Measurements from ENCODE around the gene TMED10. TPM values are rescaled to one million over a fixed set of nuclear protein-coding genes. Genes with fewer than 3 reads are reported as not detected.

Gene TMED10
- polyA plus RNA-seq, 1 of the 3 experiments (the other 2 are of a cell fraction), result 168 TPM

DNA sequence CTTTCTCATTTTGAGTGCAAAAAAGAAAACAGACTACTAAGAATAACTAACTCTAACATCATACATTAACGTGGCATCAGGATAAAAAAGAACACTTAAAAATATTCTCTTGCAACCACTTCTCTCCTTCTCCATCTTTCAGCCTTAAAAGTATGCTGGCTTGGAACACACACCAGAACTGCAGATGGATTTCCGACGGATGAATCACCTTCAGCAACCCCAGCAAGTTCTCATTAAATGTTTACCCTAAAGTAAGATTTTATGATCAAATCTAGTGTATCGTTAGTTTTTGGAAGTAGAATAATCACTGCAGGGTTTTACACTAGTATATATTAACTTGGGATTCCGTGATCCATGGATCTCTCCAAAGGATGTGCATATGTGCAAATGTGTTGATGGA is 50.8 kb downstream of the TMED10 start:
- WGBS (ENCODE audit: low lambda C conversion rate), result 33% methylated on average over 5 of the region's 5 CpGs
- Histone ChIP-seq H4K20me1 (ENCODE audit: insufficient read depth) (no peaks in the 10 kb centered on the region), H3K4me3 (ENCODE audit: low read depth in 2 of 2, low read length in 1 of 2) (peak overlapping the region; percentile 70 to 85), H3K4me2 (peak overlapping the region; percentile 75), H3K27ac (ENCODE audit: low read depth in 2 of 2, low read length in 1 of 2) (peak overlapping the region; percentile 34 to 77; a peak in 3 of 4 replicates), H3K4me1 (ENCODE audit: control insufficient read depth in 1 of 2, insufficient read depth in 2 of 2, low read depth in 1 of 2, low read length in 1 of 2) (peaks cover 3 to 17% of the 10 kb centered on the region in 2 experiments; a peak in 3 of 4 replicates), H3F3A (replicated peaks; ENCODE audit: insufficient read depth) (peaks cover 37% of the 10 kb centered on the region), H3K9me2 (no peaks in the 10 kb centered on the region), H3K27me3 (ENCODE audit: insufficient read depth) (no peaks in the 10 kb centered on the region), H3K36me3 (replicated peaks in 1 of 2; ENCODE audit: control insufficient read depth in 1 of 2, insufficient read depth in 2 of 2, low read length in 1 of 2) (peaks cover 8 to 11% of the 10 kb centered on the region in 2 experiments), H3K9ac (peak overlapping the region; percentile 93; the same call in 1 of the 2 replicates), H2AFZ (ENCODE audit: low read depth) (no peak overlapping the region), H3K9me3 (no peaks in the 10 kb centered on the region), H3K79me2 (ENCODE audit: insufficient read depth) (peaks cover 50% of the 10 kb centered on the region)
- CTCF ChIA-PET, result interaction anchor here (0.9 to 11.6 kb wide), 9 partner anchors 120 to 363 kb away, joined by 3 to 237 read pairs (median 4); no protein-coding TSS in a partner anchor
- peak; percentile 12 for DNase-seq
- TF ChIP-seq RXRA (IDR thresholded peaks at IDR 0.05; ENCODE audit: borderline replicate concordance, low read depth), result no peak
- no peak for TF ChIP-seq ZBTB33 (IDR thresholded peaks at IDR 0.05; ENCODE audit: borderline replicate concordance, low read depth)
- TF ChIP-seq FOSL2 (IDR thresholded peaks at IDR 0.05; ENCODE audit: borderline replicate concordance, low read depth), result peak; percentile 73; the same call in 1 of the 2 replicates
- peak; percentile 38; the same call in 1 of the 2 replicates for TF ChIP-seq JUND (IDR thresholded peaks at IDR 0.05)
- TF ChIP-seq POLR2AphosphoS5 (IDR thresholded peaks at IDR 0.05; ENCODE audit: low read depth, low read length), result 0 out of 2 replicates have a peak, but pooled peaks have one; percentile 19
- no peak for TF ChIP-seq USF1 (IDR thresholded peaks at IDR 0.05; ENCODE audit: borderline replicate concordance, low read depth)
- TF ChIP-seq EZH2phosphoT487 (IDR thresholded peaks at IDR 0.05; ENCODE audit: borderline replicate concordance, low read depth), result no peak
- TF ChIP-seq MXI1 (IDR thresholded peaks at IDR 0.05; ENCODE audit: low read depth, low read length), result no peak
- 0 out of 2 replicates have a peak, but pooled peaks have one; percentile 7 for TF ChIP-seq NFIC (IDR thresholded peaks at IDR 0.05; ENCODE audit: borderline replicate concordance)
- POLR2A ChIA-PET, result interaction anchor here (1.2 kb wide), 1 partner anchor 308 kb away, joined by 3 read pairs; no protein-coding TSS in a partner anchor

- Histone ChIP-seq H3K4me1 (ENCODE audit: control insufficient read depth in 1 of 2, insufficient read depth in 2 of 2, low read depth in 1 of 2, low read length in 1 of 2) (peaks cover 3 to 17% of the 10 kb centered on the region in 2 experiments; a peak in 3 of 4 replicates), H3K9ac (no peak overlapping the region), H3K4me2 (peak overlapping the region; percentile 37; the same call in 1 of the 2 replicates), H3K9me2 (no peaks in the 10 kb centered on the region), H3K4me3 (ENCODE audit: low read depth in 2 of 2, low read length in 1 of 2) (no peak overlapping the region), H3K27ac (ENCODE audit: low read depth in 2 of 2, low read length in 1 of 2) (peak overlapping the region; percentile 36 to 77; a peak in 3 of 4 replicates), H2AFZ (ENCODE audit: low read depth) (peak overlapping the region; percentile 27; the same call in 1 of the 2 replicates), H4K20me1 (ENCODE audit: insufficient read depth) (no peaks in the 10 kb centered on the region), H3K36me3 (replicated peaks in 1 of 2; ENCODE audit: control insufficient read depth in 1 of 2, insufficient read depth in 2 of 2, low read length in 1 of 2) (peaks cover 20 to 23% of the 10 kb centered on the region in 2 experiments), H3K27me3 (ENCODE audit: insufficient read depth) (no peaks in the 10 kb centered on the region), H3F3A (replicated peaks; ENCODE audit: insufficient read depth) (peaks cover 32% of the 10 kb centered on the region), H3K79me2 (ENCODE audit: insufficient read depth) (peaks cover 35% of the 10 kb centered on the region), H3K9me3 (no peaks in the 10 kb centered on the region)
- ChIA-PET CTCF (interaction anchor here (0.6 to 11.6 kb wide), 5 partner anchors 8 to 178 kb away, joined by 3 to 237 read pairs (median 4); no protein-coding TSS in a partner anchor), POLR2A (no interaction called here)
- peak; percentile 48; the same call in 1 of the 2 replicates for TF ChIP-seq MAX (IDR thresholded peaks at IDR 0.05; ENCODE audit: low read depth)
- no peak for TF ChIP-seq USF1 (IDR thresholded peaks at IDR 0.05; ENCODE audit: borderline replicate concordance, low read depth)
- 0 out of 2 replicates have a peak, but pooled peaks have one; percentile 12 for TF ChIP-seq POLR2AphosphoS5 (IDR thresholded peaks at IDR 0.05; ENCODE audit: low read depth, low read length)
- peak; percentile 75 for TF ChIP-seq FOSL2 (IDR thresholded peaks at IDR 0.05; ENCODE audit: borderline replicate concordance, low read depth)
- TF ChIP-seq NRF1 (IDR thresholded peaks at IDR 0.05; ENCODE audit: low read depth, low read length), result no peak
- 0 out of 2 replicates have a peak, but pooled peaks have one; percentile 16 for TF ChIP-seq ELF1 (IDR thresholded peaks at IDR 0.05)
- TF ChIP-seq JUND (IDR thresholded peaks at IDR 0.05), result peak; percentile 71
- WGBS (ENCODE audit: low lambda C conversion rate), result 21% methylated on average over 7 of the region's 7 CpGs
- peak; percentile 12 for DNase-seq
Observed at GRCh38 chr14:75123991-75124390, 52.4 kb downstream of the TMED10 start.
